ENCODE data around the gene ADCY4. TPM values are rescaled to one million over a fixed set of nuclear protein-coding genes. Genes with fewer than 3 reads are reported as not detected.
A peak's percentile ranks its signal among the peaks of the same experiment; 100 is the strongest.

The ADCY4 gene
- total RNA-seq, 1 donor from 2014 or later, result 143 TPM

GRCh38 chr14:24311837-24312615, 22.8 kb downstream of the ADCY4 start:
- DNase-seq (ENCODE audit: low spot score in 2 of 2), result no peak
- H3K27me3 ChIP-seq, result peaks cover 4% of the 10 kb centered on the region
- no peaks in the 10 kb centered on the region for H3K9me3 ChIP-seq
- intact Hi-C loops (cut with DNase I), result loop anchor here (1.0 kb wide), 1 partner anchor 12 kb away; no protein-coding TSS in a partner anchor
- TF ChIP-seq CTCF (IDR thresholded peaks at IDR 0.05), result no peak
- H3K27ac ChIP-seq, result peak overlapping the region; percentile 65 to 68
- peaks cover 8 to 20% of the 10 kb centered on the region in 2 donors for H3K4me1 ChIP-seq
- H3K4me3 ChIP-seq, result peak overlapping the region; percentile 61 to 68
- peaks cover 0 to 1% of the 10 kb centered on the region in 2 donors for H3K36me3 ChIP-seq

GRCh38 chr14:24310646-24311604, 23.9 kb downstream of the ADCY4 start, which contains the start of gene LTB4R:
LTB4R (plus strand) TSS chr14:24311502; CDS start chr14:24315652, 4,150 bp downstream.
- TF ChIP-seq CTCF (IDR thresholded peaks at IDR 0.05), result peak in 2 of 3 experiments; percentile 21 to 52
- Histone ChIP-seq H3K27me3 (no peaks in the 10 kb centered on the region), H3K36me3 (peaks cover 10 to 12% of the 10 kb centered on the region in 2 donors), H3K4me3 (peak within 1 kb of the TSS; percentile 61 to 68), H3K27ac (peak within 1 kb of the TSS; percentile 65 to 68), H3K4me1 (peaks cover 8 to 14% of the 10 kb centered on the region in 2 donors), H3K9me3 (no peaks in the 10 kb centered on the region)
- intact Hi-C loops (cut with DNase I), result loop anchor here (1.0 kb wide), 1 partner anchor 11 kb away; no protein-coding TSS in a partner anchor
- DNase-seq (ENCODE audit: low spot score in 2 of 2), result peak in 1 of 2 donors; percentile 81

- no peaks in the 10 kb centered on the region for H3K27me3 ChIP-seq
- DNase-seq (ENCODE audit: low spot score in 2 of 2), result no peak
- intact Hi-C loops (cut with DNase I), result no loop called here
Measured at GRCh38 chr14:24310265-24310645, 24.6 kb downstream of the ADCY4 start.

GRCh38 chr14:24309538-24310264, 25.2 kb downstream of the ADCY4 start, which contains the start of gene LTB4R2:
LTB4R2 (plus strand) TSS chr14:24310140; CDS start chr14:24310665, 525 bp downstream.
- intact Hi-C loops (cut with DNase I), result loop anchor here (2.0 kb wide), 1 partner anchor 67 kb away; the partner anchor contains the start of gene TINF2
- no peaks in the 10 kb centered on the region for H3K27me3 ChIP-seq
- no peak for TF ChIP-seq CTCF (IDR thresholded peaks at IDR 0.05)
- H3K4me3 ChIP-seq, result peak within 1 kb of the TSS; percentile 61 to 68
- peak within 1 kb of the TSS; percentile 65 to 68 for H3K27ac ChIP-seq
- H3K9me3 ChIP-seq, result no peaks in the 10 kb centered on the region
- DNase-seq (ENCODE audit: low spot score in 2 of 2), result no peak
- H3K4me1 ChIP-seq, result peaks cover 8 to 14% of the 10 kb centered on the region in 2 donors
- peaks cover 22 to 24% of the 10 kb centered on the region in 2 donors for H3K36me3 ChIP-seq

More at GRCh38 chr14:24310265-24310645, 24.6 kb downstream of the ADCY4 start:
- Histone ChIP-seq H3K27ac (peak overlapping the region; percentile 65 to 68), H3K36me3 (peaks cover 16 to 19% of the 10 kb centered on the region in 2 donors), H3K9me3 (no peaks in the 10 kb centered on the region), H3K4me3 (peak overlapping the region; percentile 61 to 68), H3K4me1 (peaks cover 8 to 14% of the 10 kb centered on the region in 2 donors)
- TF ChIP-seq CTCF (IDR thresholded peaks at IDR 0.05), result no peak

Data from ascending aorta (tissue), 2 donors.